Panc1 (cell line): ENCODE measurements around the gene CYP27B1. TPM values are rescaled to one million over a fixed set of nuclear protein-coding genes. Genes with fewer than 3 reads are reported as not detected.

Experiments used
- ATAC-seq: fragments of 200-7000 bp; cut with Tn5 transposase; 2 replicates; pipeline ENCODE4 v1.9.1; 2020; ENCODE audit warnings: mild to moderate bottlenecking, moderate library complexity
- BruUV-seq: library from RNA; stranded (reverse); fragments of 400-500 nt; replicated peaks from 2 replicates; lab custom pipeline; 2021; lab: Mats Ljungman, UMichigan
- CTCF ChIA-PET: fragments of 300-600 bp; sonication (Branson Sonifier 250); formaldehyde crosslinking; loops from one replicate; lab custom pipeline; 2022; ENCODE audit warnings: antibody characterized with exemption; lab: Charles Lee
- POLR2A ChIA-PET: fragments of 300-600 bp; sonication (Branson Sonifier 250); formaldehyde crosslinking; loops from one replicate; lab custom pipeline; 2022; ENCODE audit warnings: antibody characterized with exemption; lab: Charles Lee
- DNase-seq: peaks from one replicate; pipeline ENCODE4 v3.0.0-alpha.2; 2010; ENCODE audit warnings: low read depth, low spot score
- H3K27ac ChIP-seq: 2 replicates; pipeline ENCODE4 v1.5.1; 2011; ENCODE audit warnings: mild to moderate bottlenecking, low read length, inconsistent platforms
- H3K27me3 ChIP-seq: fragments of 200-500 bp; sonication (Bioruptor generic); 2 replicates; pipeline ENCODE4 v1.6.0; 2014; ENCODE audit warnings: low read length, inconsistent platforms; ENCODE audit not compliant: control insufficient read depth, insufficient read depth
- H3K36me3 ChIP-seq: fragments of 200-500 bp; sonication (Bioruptor generic); 2 replicates; pipeline ENCODE4 v1.5.1; 2014; ENCODE audit warnings: inconsistent platforms, mild to moderate bottlenecking, low read length, moderate library complexity; ENCODE audit not compliant: control insufficient read depth, insufficient read depth
- H3K4me1 ChIP-seq: 2 replicates; pipeline ENCODE4 v1.5.1; 2011; ENCODE audit warnings: inconsistent platforms, mild to moderate bottlenecking, low read length, moderate library complexity; ENCODE audit not compliant: control insufficient read depth, insufficient read depth
- H3K4me3 ChIP-seq, 2 experiments: 2 replicates each; pipeline ENCODE4 v1.5.1; 2011 to 2012; ENCODE audit warnings: low read depth in 2 of 2, low read length in 2 of 2, mild to moderate bottlenecking in 2 of 2, inconsistent platforms in 1 of 2, moderate library complexity in 1 of 2
- H3K9me3 ChIP-seq: fragments of 200-500 bp; sonication (Bioruptor generic); 2 replicates; pipeline ENCODE4 v1.5.1; 2014; ENCODE audit warnings: low read depth, mild to moderate bottlenecking, inconsistent platforms, low read length, moderate library complexity; ENCODE audit not compliant: control insufficient read depth, insufficient read depth
- POLR2AphosphoS5 ChIP-seq: IDR thresholded peaks from 2 replicates; pipeline ENCODE4 v1.6.1; 2012; ENCODE audit warnings: mild to moderate bottlenecking, low read depth, low read length, moderate library complexity
- REST ChIP-seq, 2 experiments: IDR thresholded peaks; 2 replicates each; pipeline ENCODE4 v1.6.1; 2011 to 2012; ENCODE audit warnings: low read depth in 2 of 2, control low read depth in 1 of 2, low read length in 1 of 2, mild to moderate bottlenecking in 1 of 2, moderate library complexity in 1 of 2; ENCODE audit not compliant: insufficient read depth in 1 of 2
- SIN3A ChIP-seq: IDR thresholded peaks from 2 replicates; pipeline ENCODE4 v1.6.1; 2012; ENCODE audit warnings: low read depth, mild to moderate bottlenecking, low read length, moderate library complexity, borderline replicate concordance; ENCODE audit not compliant: insufficient read depth
- TCF7L2 ChIP-seq: IDR thresholded peaks from 2 replicates; pipeline ENCODE4 v1.6.1; 2011; ENCODE audit warnings: mild to moderate bottlenecking, low read depth, low read length, inconsistent platforms
- in situ Hi-C: cut with HindIII; loops from 2 replicates; pipeline ENCODE4 v1.10.0; 2016; ENCODE audit warnings: low sequenced_read_pairs, low pct_unique_long_range_greater_than_20kb
- intact Hi-C: fragments of 100-400 bp; cut with micrococcal nuclease; formaldehyde crosslinking; loops from one replicate; pipeline ENCODE4 v1.10.0; 2022; ENCODE audit not compliant: unreplicated experiment
- total RNA-seq: library from RNA; stranded (reverse); gene quantifications from one replicate; pipeline ENCODE4 v1.2.1, GENCODE V29; 2021; ENCODE audit not compliant: unreplicated experiment
- TF ChIP-seq, protein P1 (sequence below): fragments of 450-650 bp; IDR thresholded peaks from 2 replicates; pipeline ENCODE4 v1.5.1; 2017; ENCODE audit warnings: mild to moderate bottlenecking

CYP27B1 gene
- total RNA-seq, 1 experiment from 2014 or later, result 4.0 TPM

DNA sequence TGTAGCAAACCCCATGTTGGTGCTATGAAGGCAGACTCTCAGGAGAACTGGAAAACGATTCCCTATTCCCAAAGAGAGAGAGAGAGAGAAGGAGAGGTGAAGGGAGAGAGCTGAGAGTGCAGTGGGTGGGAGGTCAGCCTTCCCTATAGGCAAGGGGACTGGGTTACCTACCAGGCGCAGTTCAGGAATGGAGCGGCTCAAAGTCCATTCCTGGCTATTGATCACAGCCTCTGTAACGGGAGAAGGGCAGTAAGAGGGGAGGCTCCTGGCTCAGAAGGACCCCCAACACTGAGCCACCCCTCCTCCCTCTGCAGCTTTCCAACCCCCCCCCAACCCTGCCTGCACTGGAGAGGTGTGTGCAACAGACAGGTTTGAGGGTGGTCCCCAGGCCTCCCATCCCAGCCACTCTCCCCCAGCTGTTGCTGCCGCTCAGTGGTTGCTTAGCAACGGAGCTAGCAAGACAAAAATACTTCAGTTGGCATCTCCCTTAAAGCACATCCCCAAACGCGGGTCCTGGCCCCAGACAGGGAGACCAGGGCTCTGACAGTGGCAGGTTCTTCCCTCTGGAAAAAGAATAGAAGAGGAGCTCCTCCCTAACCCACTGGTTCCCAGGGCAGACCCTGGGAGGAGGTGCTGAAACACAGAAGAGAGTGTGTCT lies 31.6 kb downstream of the CYP27B1 start:
- POLR2A ChIA-PET, result interaction anchor here (0.7 kb wide), 1 partner anchor 1380 kb away, joined by 3 read pairs; no protein-coding TSS in a partner anchor
- H3K9me3 ChIP-seq, result no peaks in the 10 kb centered on the region
- CTCF ChIA-PET, result interaction anchor here (0.6 to 1.6 kb wide), 7 partner anchors 9 to 276 kb away, joined by 3 to 9 read pairs (median 3); no protein-coding TSS in a partner anchor
- intact Hi-C loops (loop anchor here (5.0 kb wide), 1 partner anchor 153 kb away; no protein-coding TSS in a partner anchor), in situ Hi-C loops (no loop called here)
- H3K36me3 ChIP-seq, result no peaks in the 10 kb centered on the region
- H3K4me1 ChIP-seq, result peaks cover 7% of the 10 kb centered on the region; the same call in 1 of the 2 replicates
- no TSS peak for BruUV-seq
- no peaks in the 10 kb centered on the region; the same call in 1 of the 2 replicates for H3K27me3 ChIP-seq
- TF ChIP-seq SIN3A (no peak), POLR2AphosphoS5 (no peak), REST (IDR thresholded peaks at IDR 0.05; ENCODE audit: insufficient read depth in 1 of 2, low read depth in 2 of 2, low read length in 1 of 2) (no peak), TCF7L2 (no peak)
- TF ChIP-seq, protein P1, sequence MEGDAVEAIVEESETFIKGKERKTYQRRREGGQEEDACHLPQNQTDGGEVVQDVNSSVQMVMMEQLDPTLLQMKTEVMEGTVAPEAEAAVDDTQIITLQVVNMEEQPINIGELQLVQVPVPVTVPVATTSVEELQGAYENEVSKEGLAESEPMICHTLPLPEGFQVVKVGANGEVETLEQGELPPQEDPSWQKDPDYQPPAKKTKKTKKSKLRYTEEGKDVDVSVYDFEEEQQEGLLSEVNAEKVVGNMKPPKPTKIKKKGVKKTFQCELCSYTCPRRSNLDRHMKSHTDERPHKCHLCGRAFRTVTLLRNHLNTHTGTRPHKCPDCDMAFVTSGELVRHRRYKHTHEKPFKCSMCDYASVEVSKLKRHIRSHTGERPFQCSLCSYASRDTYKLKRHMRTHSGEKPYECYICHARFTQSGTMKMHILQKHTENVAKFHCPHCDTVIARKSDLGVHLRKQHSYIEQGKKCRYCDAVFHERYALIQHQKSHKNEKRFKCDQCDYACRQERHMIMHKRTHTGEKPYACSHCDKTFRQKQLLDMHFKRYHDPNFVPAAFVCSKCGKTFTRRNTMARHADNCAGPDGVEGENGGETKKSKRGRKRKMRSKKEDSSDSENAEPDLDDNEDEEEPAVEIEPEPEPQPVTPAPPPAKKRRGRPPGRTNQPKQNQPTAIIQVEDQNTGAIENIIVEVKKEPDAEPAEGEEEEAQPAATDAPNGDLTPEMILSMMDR, result no peak
- ATAC-seq, result peak; percentile 2
- no peak overlapping the region for H3K27ac ChIP-seq
- H3K4me3 ChIP-seq, result no peak overlapping the region
- DNase-seq, result no peak

DNA sequence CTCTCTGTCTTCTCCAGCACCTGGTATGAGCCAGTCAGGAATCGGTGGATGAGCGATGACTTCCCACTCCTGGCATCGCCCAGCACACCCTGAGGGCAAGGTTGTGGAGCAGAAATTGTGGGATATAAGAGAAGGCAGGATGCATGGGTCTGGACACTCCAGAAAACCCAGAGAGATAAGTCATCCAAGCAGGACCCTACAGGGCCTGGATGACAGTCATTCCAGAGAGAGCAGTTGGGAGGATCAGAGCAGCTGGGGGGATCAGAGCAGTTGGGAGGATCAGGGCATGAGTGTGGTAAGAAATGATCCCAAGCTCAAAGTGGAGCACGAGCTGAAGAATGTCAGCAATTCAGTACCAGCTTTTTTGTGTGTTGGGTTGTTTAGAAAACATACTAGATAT lies 32.3 kb downstream of the CYP27B1 start:
- H3K27me3 ChIP-seq, result no peaks in the 10 kb centered on the region; the same call in 1 of the 2 replicates
- ChIA-PET POLR2A (interaction anchor here (0.7 kb wide), 1 partner anchor 1379 kb away, joined by 3 read pairs; no protein-coding TSS in a partner anchor), CTCF (interaction anchor here (1.5 to 1.6 kb wide), 3 partner anchors 8 to 151 kb away, joined by 4 to 9 read pairs (median 5); no protein-coding TSS in a partner anchor)
- no peak overlapping the region for H3K4me3 ChIP-seq
- no peak for DNase-seq
- H3K4me1 ChIP-seq, result peaks cover 7% of the 10 kb centered on the region; the same call in 1 of the 2 replicates
- BruUV-seq, result no TSS peak
- H3K36me3 ChIP-seq, result no peaks in the 10 kb centered on the region
- ATAC-seq, result no peak
- H3K9me3 ChIP-seq, result no peaks in the 10 kb centered on the region
- H3K27ac ChIP-seq, result no peak overlapping the region
- TF ChIP-seq, protein P1, result no peak
- TF ChIP-seq REST (IDR thresholded peaks at IDR 0.05; ENCODE audit: insufficient read depth in 1 of 2, low read depth in 2 of 2, low read length in 1 of 2) (no peak), SIN3A (no peak), POLR2AphosphoS5 (no peak), TCF7L2 (no peak)
- in situ Hi-C loops, result no loop called here
- intact Hi-C loops, result no loop called here
